Stimulated activated CD8-positive, alpha-beta memory T cell treated with anti-CD3 and anti-CD28 coated beads, Interleukin-2, amount 100 ng/mL, for 48 hours (primary cell): ENCODE measurements around the gene CHRM2.
"Not testable (repeated sequence)": the region's sequence is repeated elsewhere in the genome, so short reads cannot be mapped to it uniquely, and the experiment has no call there.

Source experiments
- DNase-seq, 2 donors: peaks; one replicate each; pipeline ENCODE4 v3.0.0-alpha.2; 2020; ENCODE audit warnings: low read depth in 2 of 2

Gene CHRM2

GRCh38 chr7:136868496-136869000 lies at the start of gene CHRM2:
Gene CHRM2, plus strand, starts transcription at chr7:136868652. Its CDS starts 146,214 bp downstream, at chr7:137014866.
- no peak for DNase-seq

- DNase-seq, result not testable (repeated sequence)
Measured at GRCh38 chr7:136831398-136831797, 37.1 kb upstream of the CHRM2 start.

- no peak for DNase-seq
Measured at GRCh38 chr7:136845899-136846465, 22.5 kb upstream of the CHRM2 start.

GRCh38 chr7:136847858-136848257 lies 20.6 kb upstream of the CHRM2 start:
- no peak for DNase-seq

- DNase-seq, result no peak
Measured at GRCh38 chr7:136853654-136854053, 14.8 kb upstream of the CHRM2 start.

- no peak for DNase-seq
Measured at GRCh38 chr7:136857573-136857972, 10.9 kb upstream of the CHRM2 start.

- no peak for DNase-seq
Measured at GRCh38 chr7:136859803-136860202, 8.6 kb upstream of the CHRM2 start.

- no peak for DNase-seq
Measured at GRCh38 chr7:136865236-136865635, 3.2 kb upstream of the CHRM2 start.

GRCh38 chr7:136865777-136866176 lies 2.7 kb upstream of the CHRM2 start:
- no peak for DNase-seq

GRCh38 chr7:136869001-136869961 lies 829 bp downstream of the CHRM2 start:
- no peak for DNase-seq

- DNase-seq, result no peak
Measured at GRCh38 chr7:136869991-136870865, 1.8 kb downstream of the CHRM2 start.

GRCh38 chr7:136870866-136871487 lies 2.5 kb downstream of the CHRM2 start:
- no peak for DNase-seq

GRCh38 chr7:136874393-136875032 lies 6.1 kb downstream of the CHRM2 start:
- DNase-seq, result no peak

- no peak for DNase-seq
Measured at GRCh38 chr7:136877509-136877908, 9.1 kb downstream of the CHRM2 start.

- no peak for DNase-seq
Measured at GRCh38 chr7:136877990-136878389, 9.5 kb downstream of the CHRM2 start.

- DNase-seq, result no peak
Measured at GRCh38 chr7:136878878-136879277, 10.4 kb downstream of the CHRM2 start.

GRCh38 chr7:136883046-136883445 lies 14.6 kb downstream of the CHRM2 start:
- DNase-seq, result no peak

- DNase-seq, result no peak
Measured at GRCh38 chr7:136884492-136884891, 16.0 kb downstream of the CHRM2 start.

- DNase-seq, result no peak
Measured at GRCh38 chr7:136887317-136887716, 18.9 kb downstream of the CHRM2 start.

- DNase-seq, result no peak
Measured at GRCh38 chr7:136890399-136890798, 21.9 kb downstream of the CHRM2 start.

GRCh38 chr7:136891850-136892249 lies 23.4 kb downstream of the CHRM2 start:
- DNase-seq, result no peak
